ENCODE results near the gene DCANP1.

DNA sequence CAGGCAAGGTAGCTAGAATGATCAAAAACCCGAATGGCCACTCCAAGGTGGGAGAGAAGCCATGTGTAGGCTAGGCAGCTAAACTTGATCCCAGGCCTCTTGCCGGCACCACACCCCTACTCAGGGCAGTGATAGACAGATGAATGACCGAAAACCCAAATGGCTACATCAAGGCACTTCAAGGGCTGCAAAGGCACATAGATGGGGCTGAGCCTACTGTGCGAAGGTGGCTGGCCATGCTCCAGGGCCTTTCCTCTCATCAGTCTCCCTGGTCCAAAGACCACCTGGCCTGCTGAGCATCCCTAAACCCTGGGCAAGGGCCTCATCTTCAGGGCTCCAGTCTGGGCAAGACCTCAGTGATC, 8.7 kb upstream of the DCANP1 start:
- TF ChIP-seq BRCA1 (IDR thresholded peaks at IDR 0.05; ENCODE audit: low read depth, low read length) = no peak
- TF ChIP-seq, protein P1, sequence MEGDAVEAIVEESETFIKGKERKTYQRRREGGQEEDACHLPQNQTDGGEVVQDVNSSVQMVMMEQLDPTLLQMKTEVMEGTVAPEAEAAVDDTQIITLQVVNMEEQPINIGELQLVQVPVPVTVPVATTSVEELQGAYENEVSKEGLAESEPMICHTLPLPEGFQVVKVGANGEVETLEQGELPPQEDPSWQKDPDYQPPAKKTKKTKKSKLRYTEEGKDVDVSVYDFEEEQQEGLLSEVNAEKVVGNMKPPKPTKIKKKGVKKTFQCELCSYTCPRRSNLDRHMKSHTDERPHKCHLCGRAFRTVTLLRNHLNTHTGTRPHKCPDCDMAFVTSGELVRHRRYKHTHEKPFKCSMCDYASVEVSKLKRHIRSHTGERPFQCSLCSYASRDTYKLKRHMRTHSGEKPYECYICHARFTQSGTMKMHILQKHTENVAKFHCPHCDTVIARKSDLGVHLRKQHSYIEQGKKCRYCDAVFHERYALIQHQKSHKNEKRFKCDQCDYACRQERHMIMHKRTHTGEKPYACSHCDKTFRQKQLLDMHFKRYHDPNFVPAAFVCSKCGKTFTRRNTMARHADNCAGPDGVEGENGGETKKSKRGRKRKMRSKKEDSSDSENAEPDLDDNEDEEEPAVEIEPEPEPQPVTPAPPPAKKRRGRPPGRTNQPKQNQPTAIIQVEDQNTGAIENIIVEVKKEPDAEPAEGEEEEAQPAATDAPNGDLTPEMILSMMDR (IDR thresholded peaks at IDR 0.05 in 2 of 3, conservative IDR thresholded peaks at IDR 0.05 in 1 of 3; ENCODE audit: control insufficient read depth in 2 of 3, extremely low read depth in 1 of 3, insufficient read depth in 1 of 3, low read depth in 3 of 3, low read length in 3 of 3) = no peak
- TF ChIP-seq POLR2AphosphoS5 (IDR thresholded peaks at IDR 0.05; ENCODE audit: low read length) = no peak
- TF ChIP-seq POLR2A (IDR thresholded peaks at IDR 0.05; ENCODE audit: low read depth, low read length) = no peak
- TF ChIP-seq RAD51 (IDR thresholded peaks at IDR 0.05) = no peak
- no peak for TF ChIP-seq PAX8 (IDR thresholded peaks at IDR 0.05)
- TF ChIP-seq NR2C2 (IDR thresholded peaks at IDR 0.05; ENCODE audit: borderline replicate concordance, control insufficient read depth, insufficient read length, low read depth) = no peak
- TF ChIP-seq CBFB (IDR thresholded peaks at IDR 0.05; ENCODE audit: low read depth) = no peak
- TF ChIP-seq ZSCAN29 (IDR thresholded peaks at IDR 0.05) = no peak
- no peak for TF ChIP-seq BHLHE40 (IDR thresholded peaks at IDR 0.05; ENCODE audit: borderline replicate concordance in 1 of 2, low read depth in 2 of 2, low read length in 1 of 2)
- no peak for TF ChIP-seq RAD21 (IDR thresholded peaks at IDR 0.05; ENCODE audit: insufficient read depth, low read depth, low read length)
- TF ChIP-seq, protein P2, sequence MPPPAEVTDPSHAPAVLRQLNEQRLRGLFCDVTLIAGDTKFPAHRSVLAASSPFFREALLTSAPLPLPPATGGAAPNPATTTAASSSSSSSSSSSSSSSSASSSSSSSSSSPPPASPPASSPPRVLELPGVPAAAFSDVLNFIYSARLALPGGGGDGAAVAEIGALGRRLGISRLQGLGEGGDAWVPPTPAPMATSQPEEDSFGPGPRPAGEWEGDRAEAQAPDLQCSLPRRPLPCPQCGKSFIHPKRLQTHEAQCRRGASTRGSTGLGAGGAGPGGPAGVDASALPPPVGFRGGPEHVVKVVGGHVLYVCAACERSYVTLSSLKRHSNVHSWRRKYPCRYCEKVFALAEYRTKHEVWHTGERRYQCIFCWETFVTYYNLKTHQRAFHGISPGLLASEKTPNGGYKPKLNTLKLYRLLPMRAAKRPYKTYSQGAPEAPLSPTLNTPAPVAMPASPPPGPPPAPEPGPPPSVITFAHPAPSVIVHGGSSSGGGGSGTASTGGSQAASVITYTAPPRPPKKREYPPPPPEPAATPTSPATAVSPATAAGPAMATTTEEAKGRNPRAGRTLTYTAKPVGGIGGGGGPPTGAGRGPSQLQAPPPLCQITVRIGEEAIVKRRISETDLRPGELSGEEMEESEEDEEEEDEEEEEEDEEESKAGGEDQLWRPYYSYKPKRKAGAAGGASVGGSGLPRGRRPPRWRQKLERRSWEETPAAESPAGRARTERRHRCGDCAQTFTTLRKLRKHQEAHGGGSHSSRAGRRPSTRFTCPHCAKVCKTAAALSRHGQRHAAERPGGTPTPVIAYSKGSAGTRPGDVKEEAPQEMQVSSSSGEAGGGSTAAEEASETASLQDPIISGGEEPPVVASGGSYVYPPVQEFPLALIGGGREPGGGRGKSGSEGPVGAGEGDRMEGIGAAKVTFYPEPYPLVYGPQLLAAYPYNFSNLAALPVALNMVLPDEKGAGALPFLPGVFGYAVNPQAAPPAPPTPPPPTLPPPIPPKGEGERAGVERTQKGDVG (CRISPR knock-in tag; IDR thresholded peaks at IDR 0.05) = no peak
- no peak for TF ChIP-seq YY1 (IDR thresholded peaks at IDR 0.05; ENCODE audit: low read depth, low read length)
- TF ChIP-seq CBX3 (IDR thresholded peaks at IDR 0.05; ENCODE audit: borderline replicate concordance, low read depth) = no peak

All from GM12878 (cell line).